Spleen (tissue), 11 donors: ENCODE data around the gene LDHAL6B. TPM values are rescaled to one million over a fixed set of nuclear protein-coding genes. Genes with fewer than 3 reads are reported as not detected.

Experiments
- DNase-seq: peaks from one replicate; pipeline ENCODE4 v3.0.0-alpha.2; 2020
- H3K27ac ChIP-seq, 8 donors: fragments of 200-600 bp; sonication (generic) in 7 of 8; 1 replicate in 4 of 8; 2 replicates in 4 of 8; pipeline versions ENCODE4 v1.5.0 to v1.8.0; 2016 to 2021; ENCODE audit warnings: inconsistent platforms in 4 of 8, mild to moderate bottlenecking in 4 of 8, moderate library complexity in 1 of 8
- H3K27me3 ChIP-seq, 7 donors: fragments of 200-600 bp; sonication (generic) in 6 of 7; replicated peaks in 1 of 7; 1 replicate in 4 of 7; 2 replicates in 3 of 7; pipeline versions ENCODE4 v1.5.0 to v1.8.0; 2016 to 2021; ENCODE audit warnings: inconsistent platforms in 3 of 7, mild to moderate bottlenecking in 1 of 7
- H3K36me3 ChIP-seq, 6 donors: fragments of 200-600 bp; sonication (generic) in 5 of 6; 1 replicate in 4 of 6; 2 replicates in 2 of 6; pipeline versions ENCODE4 v1.5.0 to v1.8.0; 2016 to 2021; ENCODE audit warnings: inconsistent platforms in 2 of 6
- H3K4me1 ChIP-seq, 6 donors: fragments of 200-600 bp; sonication (generic) in 5 of 6; 1 replicate in 3 of 6; 2 replicates in 3 of 6; pipeline versions ENCODE4 v1.5.0 to v1.8.0; 2016 to 2021; ENCODE audit warnings: inconsistent platforms in 3 of 6
- H3K4me3 ChIP-seq, 8 donors: fragments of 200-600 bp; sonication (generic) in 7 of 8; 1 replicate in 4 of 8; 2 replicates in 4 of 8; pipeline versions ENCODE4 v1.5.0 to v1.8.0; 2016 to 2021; ENCODE audit warnings: inconsistent platforms in 4 of 8, mild to moderate bottlenecking in 4 of 8, moderate library complexity in 2 of 8
- H3K9me3 ChIP-seq, 8 donors: fragments of 200-600 bp; sonication (generic) in 7 of 8; 1 replicate in 4 of 8; 2 replicates in 4 of 8; pipeline versions ENCODE4 v1.5.0 to v1.8.0; 2016 to 2021; ENCODE audit warnings: inconsistent platforms in 4 of 8
- POLR2A ChIP-seq, 3 donors: fragments of 450-650 bp; IDR thresholded peaks; one replicate each; pipeline ENCODE4 v1.5.1; 2017; ENCODE audit warnings: antibody characterized with exemption in 3 of 3, mild to moderate bottlenecking in 1 of 3
- POLR2AphosphoS5 ChIP-seq, 3 donors: sonication (generic); formaldehyde crosslinking; IDR thresholded peaks; one replicate each; pipeline ENCODE4 v1.5.1; 2017; ENCODE audit warnings: antibody characterized with exemption in 3 of 3
- WGBS, 5 donors: extraction: QIAGEN DNeasy Blood & Tissue Kit in 3 of 5; methylation state at CpG; one replicate each; pipeline versions ENCODE4 v1.1.5 to v1.1.7; 2013 to 2018; 5-methylcytosine and 5-hydroxymethylcytosine counted together
- intact Hi-C: fragments of 100-400 bp; cut with DNase I; formaldehyde crosslinking; loops from one replicate; pipeline ENCODE4 v1.15.0; 2023; ENCODE audit warnings: low total_unique reads
- polyA plus RNA-seq, 3 donors: library from polyadenylated mRNA; stranded (reverse); fragments of 200-250 nt; gene quantifications; one replicate each; pipeline ENCODE4 v1.2.1, GENCODE V29; 2013
- total RNA-seq, 7 donors: library from RNA; depleted of rRNA in 3 of 7; stranded (reverse); fragments of >200 nt in 3 of 7; fragmentation: NEBNext Ultra II Directional in 4 of 7; extraction: Animal tissue kit (Norgen Biotek cat#: 25700) in 4 of 7; gene quantifications; one replicate each; pipeline versions ENCODE4 v1.1.0 to v1.2.1, GENCODE V29; 2016 to 2021
- TF ChIP-seq, protein P1 (sequence below), 11 experiments: fragments of 200-600 bp in 7 of 11; fragments of 450-650 bp in 4 of 11; sonication (generic) in 4 of 11; IDR thresholded peaks in 8 of 11; conservative IDR thresholded peaks in 3 of 11; 1 replicate in 7 of 11; 2 replicates in 4 of 11; pipeline versions ENCODE4 v1.4.0 to v1.8.0; 2016 to 2021; ENCODE audit warnings: antibody characterized with exemption in 11 of 11, inconsistent platforms in 4 of 11, mild to moderate bottlenecking in 1 of 11
- donor health status: healthy with polysubstance abuse.
- donor health status: DM: no; HTN: no; CAD: no; lungs with moderate emphysema.
- donor health status: DM: no; HTN: no; CAD: no.
- donor health status: Bipolar disorder and iron deficiency.
- donor health status: healthy.
- donor health status: DM: no; HTN: no; CAD: no.
- donor health status: DM: yes; HTN: yes; CAD: no.

The LDHAL6B gene
- total and polyA plus RNA-seq, 10 donors, result 0.06 TPM; not detected in 9

DNA sequence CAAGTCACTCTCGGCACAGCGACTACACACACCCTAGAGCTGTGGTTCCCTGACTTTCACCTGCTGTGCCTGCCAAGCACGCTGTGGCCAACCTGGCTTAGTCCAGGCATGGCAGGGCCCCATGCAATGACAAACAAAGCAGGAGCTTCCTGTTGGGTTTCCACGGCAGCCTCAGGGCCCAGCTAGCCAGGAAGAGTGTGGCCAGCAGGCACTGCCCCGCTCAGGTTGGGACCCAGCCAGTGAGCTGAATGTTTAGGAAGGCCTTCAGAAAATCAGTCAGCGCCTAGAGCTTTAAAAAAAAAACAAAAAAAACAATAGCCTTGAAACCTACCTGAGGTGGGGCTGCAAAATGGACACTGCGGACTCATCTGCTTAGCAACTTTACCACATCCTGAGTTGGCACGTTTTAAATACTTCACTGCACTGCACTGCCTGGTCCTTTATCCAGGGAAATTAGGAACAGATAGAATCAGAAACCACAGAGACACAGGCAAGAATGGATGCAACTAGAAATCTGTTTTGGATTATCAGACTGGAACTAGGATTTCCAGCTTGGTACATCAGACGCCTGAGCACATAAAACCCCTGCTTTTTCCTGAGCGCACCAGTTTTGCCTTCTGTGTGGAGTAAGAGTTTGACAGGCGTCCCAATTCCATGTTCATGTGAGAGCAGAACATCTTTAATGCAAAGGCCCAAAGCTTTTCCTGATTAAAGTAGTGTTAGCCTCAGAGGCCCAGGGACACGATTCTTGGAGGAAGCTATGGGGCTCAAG is 36.2 kb upstream of the LDHAL6B start:
- Histone ChIP-seq H3K4me3 (no peak overlapping the region), H3K27ac (peak overlapping the region in 7 of 8 donors; percentile 16 to 74 (median 61)), H3K9me3 (peaks cover 0 to 6% (median 0%) of the 10 kb centered on the region in 8 donors), H3K4me1 (peaks cover 3 to 42% (median 11%) of the 10 kb centered on the region in 6 donors), H3K27me3 (no peaks in the 10 kb centered on the region), H3K36me3 (peaks cover 0 to 51% (median 10%) of the 10 kb centered on the region in 6 donors)
- WGBS, 5 donors, result 63 to 68% (median 64%) methylated on average over 12 of the region's 12 CpGs
- intact Hi-C loops, result loop anchor here (10.0 kb wide), 1 partner anchor 324 kb away; no protein-coding TSS in a partner anchor
- DNase-seq, result peak; percentile 79
- TF ChIP-seq, protein P1, sequence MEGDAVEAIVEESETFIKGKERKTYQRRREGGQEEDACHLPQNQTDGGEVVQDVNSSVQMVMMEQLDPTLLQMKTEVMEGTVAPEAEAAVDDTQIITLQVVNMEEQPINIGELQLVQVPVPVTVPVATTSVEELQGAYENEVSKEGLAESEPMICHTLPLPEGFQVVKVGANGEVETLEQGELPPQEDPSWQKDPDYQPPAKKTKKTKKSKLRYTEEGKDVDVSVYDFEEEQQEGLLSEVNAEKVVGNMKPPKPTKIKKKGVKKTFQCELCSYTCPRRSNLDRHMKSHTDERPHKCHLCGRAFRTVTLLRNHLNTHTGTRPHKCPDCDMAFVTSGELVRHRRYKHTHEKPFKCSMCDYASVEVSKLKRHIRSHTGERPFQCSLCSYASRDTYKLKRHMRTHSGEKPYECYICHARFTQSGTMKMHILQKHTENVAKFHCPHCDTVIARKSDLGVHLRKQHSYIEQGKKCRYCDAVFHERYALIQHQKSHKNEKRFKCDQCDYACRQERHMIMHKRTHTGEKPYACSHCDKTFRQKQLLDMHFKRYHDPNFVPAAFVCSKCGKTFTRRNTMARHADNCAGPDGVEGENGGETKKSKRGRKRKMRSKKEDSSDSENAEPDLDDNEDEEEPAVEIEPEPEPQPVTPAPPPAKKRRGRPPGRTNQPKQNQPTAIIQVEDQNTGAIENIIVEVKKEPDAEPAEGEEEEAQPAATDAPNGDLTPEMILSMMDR (IDR thresholded peaks at IDR 0.05 in 8 of 11, conservative IDR thresholded peaks at IDR 0.05 in 3 of 11), result no peak
- TF ChIP-seq POLR2A (IDR thresholded peaks at IDR 0.05) (no peak), POLR2AphosphoS5 (IDR thresholded peaks at IDR 0.05) (peak; percentile 29 to 70 (median 53))

DNA sequence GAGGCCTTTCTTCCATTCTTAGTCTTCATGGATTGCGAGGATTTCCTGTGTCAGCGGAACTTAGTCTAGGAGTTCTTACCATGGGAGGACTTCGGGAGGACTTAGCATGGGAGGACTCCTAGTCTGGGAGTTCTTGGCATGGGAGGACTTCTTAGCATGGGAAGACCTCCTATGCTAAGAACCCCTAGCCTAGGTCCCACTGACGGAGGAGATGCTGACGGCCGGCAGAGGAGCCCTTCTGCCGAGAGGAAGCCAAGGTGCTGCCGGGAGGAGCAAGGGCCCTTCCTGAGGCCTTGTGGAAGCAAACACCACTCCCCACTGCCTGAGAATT is 35.6 kb upstream of the LDHAL6B start:
- DNase-seq, result no peak
- WGBS, 5 donors, result 91 to 96% (median 94%) methylated on average over 8 of the region's 8 CpGs
- Histone ChIP-seq H3K9me3 (peaks cover 0 to 6% (median 0%) of the 10 kb centered on the region in 8 donors), H3K36me3 (peaks cover 0 to 47% (median 10%) of the 10 kb centered on the region in 6 donors), H3K4me1 (peaks cover 3 to 48% (median 11%) of the 10 kb centered on the region in 6 donors), H3K4me3 (no peak overlapping the region), H3K27me3 (no peaks in the 10 kb centered on the region), H3K27ac (peak overlapping the region in 5 of 8 donors; percentile 41 to 74 (median 61))
- TF ChIP-seq POLR2A (IDR thresholded peaks at IDR 0.05), result no peak
- TF ChIP-seq, protein P1 (IDR thresholded peaks at IDR 0.05 in 8 of 11, conservative IDR thresholded peaks at IDR 0.05 in 3 of 11), result no peak
- TF ChIP-seq POLR2AphosphoS5 (IDR thresholded peaks at IDR 0.05), result no peak
- intact Hi-C loops, result loop anchor here (10.0 kb wide), 1 partner anchor 324 kb away; no protein-coding TSS in a partner anchor

DNA sequence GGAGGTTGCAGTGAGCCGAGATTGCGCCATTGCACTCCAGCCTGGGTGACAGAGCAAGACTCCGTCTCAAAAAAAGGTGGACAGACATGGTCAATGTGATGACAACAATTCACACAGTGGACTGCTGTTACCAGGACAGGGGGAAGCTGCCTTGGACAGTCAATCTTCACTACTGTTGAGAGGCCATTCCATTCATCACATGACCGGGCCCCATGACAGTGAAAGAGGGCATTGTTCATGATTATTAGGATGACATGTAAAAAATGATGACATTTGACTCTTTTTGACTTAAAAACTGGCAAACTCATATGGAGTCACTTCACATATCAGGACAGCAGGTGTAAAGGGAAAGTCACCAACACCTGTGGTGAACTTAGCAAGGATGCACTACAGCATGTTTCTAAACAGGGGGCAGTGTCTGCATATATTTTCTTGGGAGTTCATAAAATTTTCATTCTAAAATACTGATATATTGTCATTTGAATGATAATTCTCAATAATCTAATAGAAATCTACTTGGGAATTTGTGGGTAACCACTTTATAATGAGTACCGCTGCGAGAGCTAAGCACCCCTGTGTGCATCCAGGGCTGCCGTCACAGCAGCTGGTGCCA is 34.2 kb upstream of the LDHAL6B start:
- intact Hi-C loops, result loop anchor here (10.0 kb wide), 1 partner anchor 322 kb away; no protein-coding TSS in a partner anchor
- Histone ChIP-seq H3K4me1 (peaks cover 3 to 60% (median 11%) of the 10 kb centered on the region in 6 donors), H3K27ac (no peak overlapping the region), H3K4me3 (no peak overlapping the region), H3K27me3 (no peaks in the 10 kb centered on the region), H3K36me3 (peaks cover 0 to 48% (median 10%) of the 10 kb centered on the region in 6 donors), H3K9me3 (peaks cover 0 to 6% (median 0%) of the 10 kb centered on the region in 8 donors)
- WGBS, 5 donors, result 95 to 99% (median 98%) methylated on average over 7 of the region's 7 CpGs
- TF ChIP-seq POLR2A (IDR thresholded peaks at IDR 0.05) (no peak), POLR2AphosphoS5 (IDR thresholded peaks at IDR 0.05) (no peak)
- TF ChIP-seq, protein P1 (IDR thresholded peaks at IDR 0.05 in 8 of 11, conservative IDR thresholded peaks at IDR 0.05 in 3 of 11), result no peak
- no peak for DNase-seq

DNA sequence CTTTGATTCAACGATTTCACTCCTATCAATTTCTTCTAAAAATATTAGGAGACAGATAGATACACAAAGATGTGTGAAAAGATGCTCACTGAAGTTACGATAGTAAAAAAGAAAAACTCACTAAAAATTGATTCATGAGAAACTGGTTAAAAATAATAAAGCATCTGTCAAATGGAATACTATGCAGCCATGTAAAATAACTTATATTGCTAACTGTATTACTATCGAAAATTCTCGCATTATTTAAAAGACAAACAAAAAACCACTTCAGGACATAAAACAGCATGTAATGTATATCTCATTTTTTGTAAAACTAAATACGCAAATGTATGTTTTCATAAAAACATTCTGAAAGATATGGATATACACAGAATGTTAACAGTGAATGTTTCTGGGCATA is 33.4 kb upstream of the LDHAL6B start:
- Histone ChIP-seq H3K27ac (no peak overlapping the region), H3K9me3 (peaks cover 0 to 6% (median 0%) of the 10 kb centered on the region in 8 donors), H3K4me3 (no peak overlapping the region), H3K27me3 (no peaks in the 10 kb centered on the region), H3K36me3 (peaks cover 0 to 56% (median 13%) of the 10 kb centered on the region in 6 donors), H3K4me1 (peaks cover 3 to 66% (median 11%) of the 10 kb centered on the region in 6 donors)
- intact Hi-C loops, result loop anchor here (10.0 kb wide), 1 partner anchor 322 kb away; no protein-coding TSS in a partner anchor
- TF ChIP-seq, protein P1 (IDR thresholded peaks at IDR 0.05 in 8 of 11, conservative IDR thresholded peaks at IDR 0.05 in 3 of 11), result no peak
- TF ChIP-seq POLR2AphosphoS5 (IDR thresholded peaks at IDR 0.05) (no peak), POLR2A (IDR thresholded peaks at IDR 0.05) (no peak)
- 95 to 98% (median 96%) methylated on average over 5 of the region's 5 CpGs for WGBS, 5 donors
- no peak for DNase-seq
